Measurements from ENCODE around the gene ADTRP.
"Not testable (repeated sequence)": the region's sequence is repeated elsewhere in the genome, so short reads cannot be mapped to it uniquely, and the experiment has no call there.

Gene ADTRP

DNA sequence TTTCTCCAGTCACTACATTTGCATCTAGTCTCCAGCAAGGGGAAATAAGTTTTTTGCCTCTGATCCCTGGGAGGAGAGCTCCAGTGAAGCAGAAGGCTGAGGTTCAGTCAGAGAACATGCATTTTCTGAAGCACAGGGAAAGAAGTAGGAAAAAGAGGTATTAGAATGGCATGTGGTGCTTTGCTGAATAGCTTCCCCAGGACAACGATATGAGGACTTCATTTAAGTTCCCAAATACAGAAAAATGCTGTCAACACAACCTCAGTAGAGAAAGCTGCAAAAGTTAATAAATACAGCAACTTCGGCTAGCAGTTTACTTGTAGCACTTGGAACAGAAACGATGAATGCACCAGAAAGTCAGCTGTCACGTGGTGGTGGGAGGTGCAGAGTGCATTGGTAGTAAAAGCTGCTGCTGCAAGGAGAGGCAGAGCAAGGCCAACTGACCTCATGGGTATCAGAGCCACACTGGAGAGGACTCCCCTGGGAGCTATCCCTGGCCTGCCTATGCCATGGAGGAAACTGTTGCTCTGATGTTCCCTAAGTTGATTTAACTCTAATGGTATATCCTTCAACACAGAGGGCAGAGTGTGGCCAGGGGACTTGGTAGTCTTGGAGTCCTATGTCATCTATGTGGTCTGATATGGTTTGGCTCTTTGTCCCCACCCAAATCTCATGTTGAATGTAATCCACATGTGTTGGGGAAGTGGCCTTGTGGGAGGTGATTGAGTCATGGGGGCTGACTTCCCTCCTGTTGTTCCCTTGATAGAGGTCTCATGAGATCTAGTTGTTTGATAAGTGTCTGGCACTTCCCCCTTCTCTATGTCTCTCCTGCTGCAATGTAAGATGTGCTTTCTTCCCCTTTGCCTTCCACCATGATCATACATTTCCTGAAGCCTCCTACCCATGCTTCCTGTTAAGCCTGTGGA is 85.9 kb downstream of the ADTRP start:
- Mint-ChIP-seq H3K4me3 (no peak overlapping the region), H3K4me1 (peaks cover 12% of the 10 kb centered on the region), H3K27me3 (no peaks in the 10 kb centered on the region), H3K27ac (no peak overlapping the region), H3K9me3 (peaks cover 25 to 27% of the 10 kb centered on the region in 2 donors)
- ATAC-seq = no peak
- no peak for DNase-seq

DNA sequence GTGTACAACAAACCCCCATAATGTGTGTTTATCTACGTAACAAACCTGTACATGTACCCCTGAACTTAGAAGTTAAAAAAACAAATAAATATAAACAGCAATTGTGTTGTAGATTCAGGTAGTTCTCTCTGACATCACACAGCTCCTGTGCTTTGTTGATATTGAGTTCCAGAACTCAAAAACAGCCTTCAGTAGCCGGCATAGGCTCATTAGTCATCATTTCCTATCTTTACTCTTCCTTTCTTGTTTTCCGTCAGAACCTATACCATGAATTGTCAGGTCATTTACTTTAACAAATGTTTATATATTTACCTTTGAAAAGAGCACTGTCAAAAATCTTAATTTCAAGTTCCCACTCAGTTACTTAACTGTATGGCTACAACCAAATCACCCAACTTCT is 88.8 kb downstream of the ADTRP start:
- Mint-ChIP-seq H3K4me3 (no peak overlapping the region), H3K4me1 (peaks cover 12% of the 10 kb centered on the region), H3K27me3 (no peaks in the 10 kb centered on the region), H3K9me3 (peaks cover 16 to 19% of the 10 kb centered on the region in 2 donors), H3K27ac (no peak overlapping the region)
- DNase-seq (no peak), ATAC-seq (no peak)

DNA sequence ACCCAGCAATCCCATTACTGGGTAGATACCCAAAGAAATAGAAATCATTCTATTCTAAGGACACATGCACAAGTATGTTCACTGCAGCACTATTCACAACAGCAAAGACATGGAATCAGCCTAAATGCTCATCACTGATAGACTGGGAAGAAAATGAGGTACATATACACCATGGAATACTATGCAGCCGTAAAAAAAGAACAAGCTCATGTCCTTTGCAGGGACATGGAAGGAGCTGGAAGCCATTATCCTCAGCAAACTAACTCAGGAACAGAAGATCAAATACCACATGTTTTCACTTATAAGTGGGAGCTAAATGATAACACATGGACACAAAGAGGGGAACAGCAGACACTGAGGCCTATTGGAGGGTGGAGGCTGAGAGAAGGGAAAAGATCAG is 89.2 kb downstream of the ADTRP start:
- ATAC-seq, DNase-seq, H3K27ac Mint-ChIP-seq, H3K27me3 Mint-ChIP-seq, H3K4me3 Mint-ChIP-seq: not testable (repeated sequence)
- Mint-ChIP-seq H3K4me1 (peaks cover 12% of the 10 kb centered on the region), H3K9me3 (peaks cover 16 to 19% of the 10 kb centered on the region in 2 donors)

DNA sequence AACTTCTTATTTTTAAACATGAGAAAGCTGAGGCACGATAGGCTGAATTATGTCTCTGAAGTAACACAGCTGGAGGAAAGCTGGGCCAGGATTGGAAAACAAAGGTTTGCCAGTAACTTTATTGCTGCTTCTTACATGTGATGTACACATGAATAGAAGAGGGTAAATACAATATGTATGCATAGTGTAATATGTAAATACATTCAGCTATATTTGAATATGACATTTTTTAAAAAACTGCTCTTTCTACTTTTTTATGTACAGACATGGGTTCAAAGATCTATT is 90.2 kb downstream of the ADTRP start:
- Mint-ChIP-seq H3K27ac (no peak overlapping the region), H3K4me3 (no peak overlapping the region), H3K4me1 (peaks cover 12% of the 10 kb centered on the region), H3K27me3 (no peaks in the 10 kb centered on the region), H3K9me3 (peaks cover 11 to 19% of the 10 kb centered on the region in 2 donors)
- DNase-seq (no peak), ATAC-seq (no peak)

DNA sequence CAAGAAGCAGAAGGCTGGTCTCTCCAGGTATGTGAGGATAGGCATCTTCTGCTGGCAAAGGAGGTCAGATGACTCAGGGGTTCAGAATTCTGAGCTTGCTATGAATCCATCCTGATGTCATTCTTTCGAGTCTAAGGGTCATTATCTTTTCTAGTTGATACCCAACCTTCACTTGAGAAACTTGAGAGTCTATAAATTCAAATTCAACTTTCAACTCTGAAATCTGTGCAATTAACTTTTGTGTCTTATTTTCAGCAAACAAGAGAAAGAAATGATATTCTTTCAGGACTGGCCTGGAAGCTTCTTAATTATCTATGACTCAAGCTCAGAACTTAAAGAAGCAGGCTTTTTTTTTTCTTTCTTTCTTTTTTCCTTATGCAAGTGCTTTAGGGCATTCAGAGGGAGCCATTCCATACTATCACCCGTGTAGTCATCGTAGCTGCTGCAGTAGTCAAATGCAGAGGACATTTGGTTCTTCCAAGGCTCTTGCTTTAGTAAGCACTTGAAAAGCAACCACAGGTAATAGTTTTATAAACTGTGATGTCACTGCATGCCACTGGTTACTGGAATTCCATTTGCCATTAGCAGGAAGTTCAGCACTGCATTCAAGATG is 93.0 kb downstream of the ADTRP start:
- no peak overlapping the region for H3K4me3 Mint-ChIP-seq
- H3K27ac Mint-ChIP-seq = no peak overlapping the region
- ATAC-seq = no peak
- H3K4me1 Mint-ChIP-seq = no peaks in the 10 kb centered on the region
- H3K27me3 Mint-ChIP-seq = no peaks in the 10 kb centered on the region
- H3K9me3 Mint-ChIP-seq = peaks cover 11 to 20% of the 10 kb centered on the region in 2 donors
- DNase-seq = no peak

DNA sequence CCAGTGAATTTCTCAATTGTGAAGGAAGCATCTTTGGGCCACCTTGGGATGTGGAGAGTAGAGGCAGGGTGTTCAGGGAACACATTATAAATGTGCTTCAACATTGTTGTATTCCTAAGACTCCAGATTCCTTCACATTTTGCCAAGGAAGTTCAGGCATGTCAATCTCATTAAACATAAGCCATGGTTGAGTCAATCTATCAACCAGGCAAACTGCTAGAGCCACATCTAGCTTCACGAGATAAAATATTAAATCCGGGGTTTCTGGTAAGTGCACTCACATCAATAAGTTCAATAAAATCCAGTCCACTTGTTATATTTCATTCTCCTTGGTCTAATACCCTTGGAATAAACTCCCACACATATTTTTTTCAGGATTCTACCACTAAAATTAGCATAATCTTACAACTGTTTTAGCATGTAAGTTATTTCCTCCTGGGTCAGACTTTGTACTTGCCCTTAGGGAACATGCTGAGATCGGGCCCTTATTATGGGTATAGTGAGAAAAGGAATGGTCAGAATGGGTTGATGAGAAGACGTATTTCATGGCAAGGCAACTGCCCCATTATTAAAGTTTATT is 93.6 kb downstream of the ADTRP start:
- Mint-ChIP-seq H3K4me1 (no peaks in the 10 kb centered on the region), H3K4me3 (no peak overlapping the region), H3K27ac (no peak overlapping the region), H3K9me3 (peaks cover 17 to 26% of the 10 kb centered on the region in 2 donors), H3K27me3 (no peaks in the 10 kb centered on the region)
- DNase-seq (no peak), ATAC-seq (no peak)

DNA sequence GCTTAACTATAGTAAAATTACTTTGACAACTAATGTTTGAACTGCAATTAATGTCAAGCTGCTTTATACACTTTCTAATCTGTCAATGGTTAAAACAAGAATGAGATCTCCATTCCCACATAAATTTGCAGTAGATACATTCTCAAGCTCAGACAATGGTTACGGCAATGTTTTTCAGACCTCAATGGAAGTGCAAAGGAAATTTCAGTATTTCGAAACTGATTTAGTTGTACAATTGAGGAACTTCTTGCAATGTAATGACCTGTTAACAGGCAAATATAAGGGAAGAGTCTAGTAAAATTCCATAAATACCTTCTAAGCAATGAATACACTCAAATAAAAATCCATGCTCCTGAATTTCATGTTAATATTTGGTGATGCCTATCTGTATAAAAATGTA is 94.7 kb downstream of the ADTRP start:
- Mint-ChIP-seq H3K4me1 (no peaks in the 10 kb centered on the region), H3K27ac (no peak overlapping the region), H3K9me3 (peaks cover 19 to 22% of the 10 kb centered on the region in 2 donors), H3K4me3 (no peak overlapping the region), H3K27me3 (no peaks in the 10 kb centered on the region)
- DNase-seq (no peak), ATAC-seq (no peak)

DNA sequence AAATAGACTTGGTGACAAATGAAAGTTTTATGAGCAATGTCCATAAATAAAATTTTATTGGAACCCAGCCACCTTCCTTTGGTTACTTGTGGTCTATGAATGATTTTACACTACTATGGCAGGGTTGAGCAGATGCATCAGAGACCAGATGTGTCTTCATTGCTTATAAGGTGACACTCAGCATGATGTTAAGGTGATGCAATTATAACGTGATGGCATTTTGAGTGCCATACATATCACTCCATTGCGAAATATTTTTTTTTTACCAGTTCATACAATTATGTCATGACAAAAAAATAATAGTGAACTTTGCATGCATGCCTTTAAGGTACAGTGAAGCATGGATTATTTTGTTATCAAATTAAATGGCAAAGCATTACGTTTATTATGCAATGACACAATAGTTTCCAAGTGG is 96.0 kb downstream of the ADTRP start:
- Mint-ChIP-seq H3K4me3 (no peak overlapping the region), H3K27ac (no peak overlapping the region), H3K9me3 (peaks cover 15 to 19% of the 10 kb centered on the region in 2 donors), H3K27me3 (no peaks in the 10 kb centered on the region), H3K4me1 (no peaks in the 10 kb centered on the region)
- DNase-seq (no peak), ATAC-seq (no peak)

DNA sequence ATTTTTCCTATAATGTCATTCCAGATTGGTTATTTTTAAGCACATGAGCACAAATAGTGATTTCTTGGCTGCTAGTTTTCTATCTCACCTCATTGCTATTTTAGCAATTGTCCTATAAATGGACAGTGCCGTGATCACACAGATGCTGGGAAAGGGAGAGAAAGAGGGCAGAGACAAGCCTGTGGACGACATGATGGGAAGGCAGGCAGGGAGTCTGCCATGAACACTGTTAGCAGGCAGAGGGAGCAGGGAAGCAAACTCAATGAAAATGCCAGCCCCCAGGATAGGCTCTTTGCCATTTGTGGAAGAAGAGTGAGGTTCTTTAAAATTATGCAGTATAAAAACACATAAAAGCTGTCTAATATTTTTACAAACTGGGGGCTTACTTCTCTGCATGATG is 96.8 kb downstream of the ADTRP start:
- no peaks in the 10 kb centered on the region for H3K27me3 Mint-ChIP-seq
- no peaks in the 10 kb centered on the region for H3K4me1 Mint-ChIP-seq
- H3K4me3 Mint-ChIP-seq = no peak overlapping the region
- DNase-seq (no peak), ATAC-seq (no peak)
- H3K27ac Mint-ChIP-seq = no peak overlapping the region
- peaks cover 15 to 19% of the 10 kb centered on the region in 2 donors for H3K9me3 Mint-ChIP-seq

DNA sequence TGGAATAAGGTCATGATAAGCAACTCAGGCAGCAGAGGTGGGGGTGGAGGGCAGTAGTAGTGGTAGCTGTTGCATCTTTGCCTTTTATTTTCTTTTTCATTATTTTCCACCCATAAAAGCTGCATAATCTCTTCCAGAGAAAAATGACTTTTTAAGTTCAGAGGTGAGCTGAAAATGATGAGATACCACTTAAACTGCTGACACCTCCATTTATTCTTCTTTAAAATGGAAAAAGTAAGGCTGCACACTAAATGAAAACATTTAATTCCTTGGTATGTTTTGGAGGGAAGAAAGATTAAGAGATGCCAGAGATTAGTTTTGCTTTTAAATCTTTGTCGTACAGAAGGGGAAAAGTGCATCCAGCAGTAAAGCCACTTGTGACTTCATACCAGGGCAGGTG is 97.2 kb downstream of the ADTRP start:
- DNase-seq = no peak
- no peaks in the 10 kb centered on the region for H3K4me1 Mint-ChIP-seq
- H3K9me3 Mint-ChIP-seq = peaks cover 15 to 19% of the 10 kb centered on the region in 2 donors
- no peaks in the 10 kb centered on the region for H3K27me3 Mint-ChIP-seq
- H3K27ac Mint-ChIP-seq = no peak overlapping the region
- no peak overlapping the region for H3K4me3 Mint-ChIP-seq
- ATAC-seq = no peak

DNA sequence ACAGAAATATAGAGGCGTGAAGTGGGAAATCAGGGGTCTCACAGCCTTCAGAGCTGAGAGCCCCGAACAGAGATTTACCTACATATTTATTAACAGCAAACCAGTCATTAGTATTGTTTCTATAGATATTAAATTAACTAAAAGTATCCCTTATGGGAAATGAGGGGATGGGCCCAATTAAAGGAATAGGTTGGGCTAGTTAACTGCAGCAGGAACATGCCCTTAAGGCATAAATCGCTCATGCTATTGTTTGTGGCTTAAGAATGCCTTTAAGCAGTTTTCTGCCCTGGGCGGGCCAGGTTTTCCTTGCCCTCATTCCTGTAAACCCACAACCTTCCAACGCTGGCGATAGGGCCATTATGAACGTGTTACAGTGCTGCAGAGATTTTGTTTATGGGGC is 98.1 kb downstream of the ADTRP start:
- not testable (repeated sequence) for ATAC-seq

DNA sequence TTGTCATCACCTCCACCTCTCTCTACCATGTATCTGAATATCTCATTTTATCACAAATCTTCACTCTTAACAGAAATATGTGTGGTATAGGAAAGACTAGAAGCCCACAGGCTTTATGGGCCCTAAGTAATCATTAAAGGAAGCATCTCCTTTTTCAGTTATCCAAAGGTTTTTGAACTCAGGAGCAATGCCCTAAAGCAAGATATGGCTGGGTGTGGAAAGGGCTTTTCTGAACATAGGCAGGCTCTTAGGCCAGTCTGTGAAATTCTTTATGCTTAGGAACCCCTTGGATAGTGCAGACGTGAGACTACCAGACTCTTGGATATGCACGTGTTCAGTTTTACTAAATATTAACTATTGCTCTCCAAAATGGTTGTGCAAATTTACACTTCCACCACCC is 99.5 kb downstream of the ADTRP start:
- Mint-ChIP-seq H3K4me1 (no peaks in the 10 kb centered on the region), H3K4me3 (no peak overlapping the region), H3K27me3 (no peaks in the 10 kb centered on the region), H3K9me3 (peaks cover 15 to 19% of the 10 kb centered on the region in 2 donors), H3K27ac (no peak overlapping the region)
- DNase-seq = no peak
- no peak for ATAC-seq

More for the DNA sequence above, 98.1 kb downstream of the ADTRP start:
- peaks cover 15 to 19% of the 10 kb centered on the region in 2 donors for H3K9me3 Mint-ChIP-seq
- H3K27ac Mint-ChIP-seq, H3K27me3 Mint-ChIP-seq, H3K4me1 Mint-ChIP-seq, DNase-seq, H3K4me3 Mint-ChIP-seq: not testable (repeated sequence)

DNA sequence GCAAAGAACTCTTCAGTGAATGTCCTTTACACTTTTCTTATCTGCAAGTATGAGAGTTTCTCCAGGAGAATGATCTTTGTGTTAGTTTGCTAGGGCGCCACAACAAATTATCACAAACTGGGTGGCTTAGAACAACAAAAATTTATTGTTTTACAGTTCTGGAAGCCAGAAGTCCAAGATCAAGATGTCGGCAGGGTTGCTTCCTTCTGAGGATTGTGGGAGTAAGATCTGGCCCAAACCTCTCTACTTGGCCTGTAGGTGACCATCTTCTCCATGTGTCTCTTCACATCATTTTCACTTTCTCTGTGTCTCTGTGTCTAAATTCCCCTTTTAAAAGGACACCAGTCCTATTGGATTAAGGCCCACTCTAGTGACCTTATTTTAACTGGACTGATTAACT is 103.0 kb downstream of the ADTRP start:
- Mint-ChIP-seq H3K9me3 (peaks cover 9 to 18% of the 10 kb centered on the region in 2 donors), H3K4me3 (no peak overlapping the region), H3K27me3 (no peaks in the 10 kb centered on the region), H3K4me1 (no peaks in the 10 kb centered on the region), H3K27ac (no peak overlapping the region)
- ATAC-seq = peak; percentile 40
- no peak for DNase-seq

DNA sequence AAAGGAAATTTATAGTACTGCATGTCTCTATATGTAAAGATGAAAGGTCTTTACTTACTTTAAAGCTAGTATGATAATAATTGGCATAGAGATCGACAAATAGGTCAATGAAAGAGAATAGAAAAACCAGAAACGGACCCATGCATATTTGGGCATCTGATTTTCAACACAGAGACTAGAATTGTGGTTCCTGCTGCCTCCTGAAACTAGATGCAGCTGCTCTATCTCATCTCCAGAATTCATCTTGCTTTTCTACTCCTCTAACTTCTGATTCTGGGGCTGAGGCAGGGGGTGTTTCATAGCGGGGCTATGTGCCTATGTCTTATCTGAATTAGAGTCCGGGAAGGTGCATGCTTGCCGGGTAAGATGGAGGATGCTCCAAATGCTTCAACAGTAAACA is 105.9 kb downstream of the ADTRP start:
- ATAC-seq = no peak
- Mint-ChIP-seq H3K27me3 (peaks cover 10% of the 10 kb centered on the region), H3K4me3 (no peak overlapping the region), H3K4me1 (peaks cover 6% of the 10 kb centered on the region), H3K27ac (no peak overlapping the region), H3K9me3 (peaks cover 4 to 25% of the 10 kb centered on the region in 2 donors)
- no peak for DNase-seq

DNA sequence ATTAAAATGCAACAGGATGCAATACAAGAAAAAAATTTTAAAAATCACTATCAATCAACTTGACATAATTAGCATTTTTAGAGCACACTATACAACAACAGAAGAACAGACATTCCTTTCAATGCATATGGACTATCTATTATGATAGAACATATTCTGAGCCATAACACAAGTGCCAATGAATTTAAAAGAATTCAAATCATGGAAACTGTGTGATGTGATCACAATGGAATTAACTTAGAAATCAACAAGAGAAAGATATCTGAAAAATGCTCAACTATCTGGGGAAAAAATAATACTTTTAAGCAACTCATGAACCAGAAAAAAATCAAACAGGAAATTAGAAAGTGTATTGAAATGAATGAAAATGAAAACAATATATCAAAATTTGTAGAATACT is 106.3 kb downstream of the ADTRP start:
- no peak overlapping the region for H3K4me3 Mint-ChIP-seq
- H3K9me3 Mint-ChIP-seq = peaks cover 4 to 25% of the 10 kb centered on the region in 2 donors
- H3K27me3 Mint-ChIP-seq = peaks cover 10% of the 10 kb centered on the region
- peaks cover 6% of the 10 kb centered on the region for H3K4me1 Mint-ChIP-seq
- H3K27ac Mint-ChIP-seq = no peak overlapping the region
- DNase-seq (no peak), ATAC-seq (no peak)

DNA sequence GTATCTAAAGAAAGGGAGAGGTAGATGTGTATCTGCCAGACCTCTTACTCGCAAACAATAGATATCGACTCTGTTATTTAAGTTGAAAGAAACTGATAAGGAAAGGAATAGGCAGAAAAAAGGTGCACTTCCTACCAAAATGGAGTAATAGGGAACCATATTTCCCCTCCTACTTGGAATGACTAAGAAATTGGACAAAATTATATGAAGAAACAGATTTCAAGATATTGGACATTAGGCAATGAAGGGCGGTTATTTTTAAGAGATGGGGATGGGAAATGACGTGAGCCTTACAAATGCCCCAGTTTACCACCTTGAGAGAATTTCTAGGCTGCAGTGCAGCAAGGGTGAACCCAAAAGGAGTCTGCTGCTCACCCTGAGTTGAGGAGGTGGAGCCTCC is 108.9 kb downstream of the ADTRP start:
- ATAC-seq (no peak), DNase-seq (no peak)
- peaks cover 4 to 25% of the 10 kb centered on the region in 2 donors for H3K9me3 Mint-ChIP-seq
- peaks cover 10% of the 10 kb centered on the region for H3K27me3 Mint-ChIP-seq
- no peak overlapping the region for H3K4me3 Mint-ChIP-seq
- no peak overlapping the region for H3K27ac Mint-ChIP-seq
- H3K4me1 Mint-ChIP-seq = peaks cover 21% of the 10 kb centered on the region

Measured in stimulated activated naive CD8-positive, alpha-beta T cell treated with anti-CD3 and anti-CD28 coated beads, Interleukin-15, amount 100 ng/mL, for 72 hours (primary cell).